AG09319 (cell line): ENCODE data around the gene SMIM33.

Experiments used
- DNase-seq: peaks from one replicate; pipeline ENCODE4 v3.0.0-alpha.2; 2010; ENCODE audit warnings: low read depth; ENCODE audit errors: extremely low read depth
- CTCF ChIP-seq: IDR thresholded peaks from 2 replicates; pipeline ENCODE4 v1.5.1; 2011; ENCODE audit warnings: low read depth, mild to moderate bottlenecking, inconsistent platforms, low read length, moderate library complexity

SMIM33 gene

GRCh38 chr5:139513852-139514485 lies 43.2 kb downstream of the SMIM33 start:
- DNase-seq, result no peak
- no peak for TF ChIP-seq CTCF

GRCh38 chr5:139514486-139514856 lies 43.7 kb downstream of the SMIM33 start:
- no peak for DNase-seq
- TF ChIP-seq CTCF, result no peak

- TF ChIP-seq CTCF, result peak; percentile 77
- peak; percentile 54 for DNase-seq
Observed at GRCh38 chr5:139517683-139518564, 47.1 kb downstream of the SMIM33 start.
